Endothelial cell of umbilical vein (primary cell): ENCODE data around the gene DGCR8. TPM values are rescaled to one million over a fixed set of nuclear protein-coding genes. Genes with fewer than 3 reads are reported as not detected.

ENCODE experiments used
- BruUV-seq: library from RNA; stranded (reverse); fragments of 400-500 nt; replicated peaks from 2 replicates; lab custom pipeline; 2021; lab: Mats Ljungman, UMichigan
- CTCF ChIA-PET: fragments of 300-600, 350-600 bp; sonication (Branson Sonifier 250); formaldehyde crosslinking; loops from one replicate; lab custom pipeline; 2021; ENCODE audit warnings: antibody characterized with exemption, inconsistent platforms; lab: Charles Lee
- POLR2A ChIA-PET: fragments of 300-600, 350-600 bp; sonication (Branson Sonifier 250); formaldehyde crosslinking; loops from one replicate; lab custom pipeline; 2021; ENCODE audit warnings: antibody characterized with exemption, inconsistent platforms; lab: Charles Lee
- DNase-seq: peaks from one replicate; pipeline ENCODE4 v3.0.0-alpha.2; 2011; ENCODE audit warnings: low read depth, low spot score
- FAIRE-seq: peaks from 2 replicates; lab custom pipeline; 2011; peaks lifted over from hg19 to GRCh38; lab: Jason Lieb, UNC
- H2AFZ ChIP-seq: 2 replicates; pipeline ENCODE4 v1.6.0; 2012; ENCODE audit warnings: low read depth, low read length, control low read depth, inconsistent platforms
- H3K27ac ChIP-seq: 2 replicates; pipeline ENCODE4 v1.5.1; 2011; ENCODE audit warnings: low read depth, mild to moderate bottlenecking, control low read depth, low read length, moderate library complexity; ENCODE audit not compliant: insufficient read depth
- H3K27me3 ChIP-seq, 2 experiments: 2 replicates each; pipeline versions ENCODE4 v1.6.0 to v1.6.1; 2011; ENCODE audit warnings: low read length in 2 of 2, mixed read lengths in 1 of 2; ENCODE audit not compliant: control insufficient read depth in 2 of 2, insufficient read depth in 2 of 2
- H3K36me3 ChIP-seq, 2 experiments: 2 replicates in 1 of 2; 3 replicates in 1 of 2; pipeline ENCODE4 v1.5.1; 2011; ENCODE audit warnings: low read length in 2 of 2, mild to moderate bottlenecking in 1 of 2, moderate library complexity in 1 of 2; ENCODE audit not compliant: control insufficient read depth in 2 of 2, insufficient read depth in 2 of 2; ENCODE audit errors: extremely low read depth in 1 of 2
- H3K4me1 ChIP-seq: 3 replicates; pipeline ENCODE4 v1.5.1; 2011; ENCODE audit warnings: mild to moderate bottlenecking, low read length; ENCODE audit not compliant: control insufficient read depth, insufficient read depth; ENCODE audit errors: extremely low read depth
- H3K4me2 ChIP-seq: 2 replicates; pipeline ENCODE4 v1.6.1; 2011; ENCODE audit warnings: low read length, control low read depth, mixed read lengths; ENCODE audit not compliant: insufficient read depth
- H3K4me3 ChIP-seq, 3 experiments: fragments of 200-600 bp in 1 of 3; sonication (generic), shearing (Covaris generic) in 1 of 3; replicated peaks in 1 of 3; 2 replicates each; pipeline ENCODE4 v1.5.1; 2011 to 2016; ENCODE audit warnings: control low read depth in 3 of 3, low read length in 3 of 3, mild to moderate bottlenecking in 2 of 3, inconsistent platforms in 1 of 3, low read depth in 1 of 3, moderate library complexity in 1 of 3; ENCODE audit not compliant: insufficient read depth in 1 of 3
- H3K79me2 ChIP-seq: 2 replicates; pipeline ENCODE4 v1.6.0; 2012; ENCODE audit warnings: low read length, inconsistent platforms; ENCODE audit not compliant: control insufficient read depth, insufficient read depth
- H3K9ac ChIP-seq: replicated peaks from 2 replicates; pipeline ENCODE3; 2011; ENCODE audit warnings: low read length, control low read depth; ENCODE audit not compliant: insufficient read depth; ENCODE audit errors: extremely low read depth
- H3K9me1 ChIP-seq: replicated peaks from 3 replicates; pipeline ENCODE4 v1.6.0; 2011; ENCODE audit warnings: mild to moderate bottlenecking, low read length; ENCODE audit not compliant: control insufficient read depth, insufficient read depth; ENCODE audit errors: extremely low read depth
- H3K9me3 ChIP-seq: replicated peaks from 2 replicates; pipeline ENCODE4 v1.5.1; 2012; ENCODE audit warnings: low read length, inconsistent platforms; ENCODE audit not compliant: control insufficient read depth, insufficient read depth
- H4K20me1 ChIP-seq: replicated peaks from 2 replicates; pipeline ENCODE3; 2011; ENCODE audit warnings: mild to moderate bottlenecking, low read length; ENCODE audit not compliant: control insufficient read depth, insufficient read depth; ENCODE audit errors: extremely low read depth
- CTCF ChIP-seq, 2 donors: IDR thresholded peaks; 1 replicate in 1 of 2; 2 replicates in 1 of 2; pipeline ENCODE4 v1.5.1; 2011; ENCODE audit warnings: low read length in 2 of 2, mild to moderate bottlenecking in 2 of 2, moderate library complexity in 2 of 2, control low read depth in 1 of 2, inconsistent platforms in 1 of 2, low read depth in 1 of 2; ENCODE audit not compliant: insufficient read depth in 1 of 2; ENCODE audit errors: extremely low read depth in 1 of 2
- EZH2 ChIP-seq: IDR thresholded peaks from 2 replicates; pipeline ENCODE4 v1.6.1; 2012; ENCODE audit warnings: borderline replicate concordance, low read depth, mild to moderate bottlenecking, moderate library complexity, low read length, inconsistent platforms; ENCODE audit not compliant: severe bottlenecking
- FOS ChIP-seq: IDR thresholded peaks from 2 replicates; pipeline ENCODE4 v1.6.1; 2011; ENCODE audit warnings: mild to moderate bottlenecking, low read length, moderate library complexity, borderline replicate concordance; ENCODE audit not compliant: insufficient read depth
- GATA2 ChIP-seq: IDR thresholded peaks from 2 replicates; pipeline ENCODE4 v1.7.0; 2011; ENCODE audit warnings: low read depth, mild to moderate bottlenecking, moderate library complexity, mixed read lengths, low read length; ENCODE audit not compliant: insufficient read length, insufficient read depth
- JUN ChIP-seq: IDR thresholded peaks from 2 replicates; pipeline ENCODE4 v1.6.1; 2011; ENCODE audit warnings: borderline replicate concordance, low read depth; ENCODE audit not compliant: insufficient read length, insufficient read depth
- MAX ChIP-seq: IDR thresholded peaks from 2 replicates; pipeline ENCODE4 v1.6.1; 2011; ENCODE audit not compliant: insufficient read depth, insufficient read length
- MYC ChIP-seq: IDR thresholded peaks from one replicate; pipeline ENCODE4 v1.6.1; 2011; ENCODE audit warnings: mild to moderate bottlenecking, low read depth, low read length
- POLR2A ChIP-seq: IDR thresholded peaks from 2 replicates; pipeline ENCODE4 v1.6.1; 2012; ENCODE audit warnings: low read depth, mild to moderate bottlenecking, control low read depth, low read length
- POLR2AphosphoS5 ChIP-seq: IDR thresholded peaks from 2 replicates; pipeline ENCODE4 v1.6.1; 2012; ENCODE audit warnings: low read depth, mild to moderate bottlenecking, control low read depth, low read length, moderate library complexity; ENCODE audit not compliant: insufficient read depth
- dilution Hi-C: fragments of 300-500 bp; cut with MboI; formaldehyde crosslinking; loops from one replicate; pipeline ENCODE4 v1.15.0; 2019; ENCODE audit warnings: low sequenced_read_pairs; ENCODE audit not compliant: extremely low pct_ligation_motif_present
- intact Hi-C: fragments of 100-400 bp; cut with micrococcal nuclease; formaldehyde crosslinking; loops from one replicate; pipeline ENCODE4 v1.10.0; 2022
- polyA plus RNA-seq, 4 experiments: library from polyadenylated mRNA; depleted of rRNA in 3 of 4; stranded (reverse) in 3 of 4; unstranded in 1 of 4; fragments of >200 nt; gene quantifications; 2 replicates each; pipeline versions ENCODE4 v1.2.1 to v1.2.3, GENCODE V29; 2011 to 2012; ENCODE audit warnings: missing spikeins in 1 of 4
- total RNA-seq: library from RNA; stranded (reverse); gene quantifications from 2 replicates; pipeline ENCODE4 v1.2.3, GENCODE V29; 2021

DGCR8 gene
- total and polyA plus RNA-seq, 2 donors (not counting 3 experiments of a cell fraction or from before 2014, with no cell fraction given): 32.7 to 64.2 TPM

GRCh38 chr22:20065896-20066616 lies 14.0 kb upstream of the DGCR8 start:
- TF ChIP-seq MYC (no peak), CTCF (IDR thresholded peaks at IDR 0.05; ENCODE audit: extremely low read depth in 1 of 2, insufficient read depth in 1 of 2, low read depth in 1 of 2, low read length in 2 of 2) (no peak), GATA2 (no peak), MAX (no peak), POLR2AphosphoS5 (no peak), EZH2 (no peak), JUN (no peak), POLR2A (no peak), FOS (no peak)
- Histone ChIP-seq H3K79me2 (no peaks in the 10 kb centered on the region), H3K9me3 (no peaks in the 10 kb centered on the region), H3K4me1 (peaks cover 12% of the 10 kb centered on the region), H3K9ac (no peak overlapping the region), H3K4me3 (no peak overlapping the region), H3K27ac (no peak overlapping the region), H3K4me2 (no peak overlapping the region), H2AFZ (no peak overlapping the region), H3K36me3 (peaks cover 2 to 12% of the 10 kb centered on the region in 2 experiments), H3K9me1 (no peaks in the 10 kb centered on the region), H4K20me1 (no peaks in the 10 kb centered on the region), H3K27me3 (no peaks in the 10 kb centered on the region)
- dilution Hi-C loops: no loop called here
- intact Hi-C loops: no loop called here
- ChIA-PET POLR2A (no interaction called here), CTCF (no interaction called here)
- FAIRE-seq (no peak), DNase-seq (no peak)
- BruUV-seq: no TSS peak
